ENCODE data around the gene TRPC4.

DNA sequence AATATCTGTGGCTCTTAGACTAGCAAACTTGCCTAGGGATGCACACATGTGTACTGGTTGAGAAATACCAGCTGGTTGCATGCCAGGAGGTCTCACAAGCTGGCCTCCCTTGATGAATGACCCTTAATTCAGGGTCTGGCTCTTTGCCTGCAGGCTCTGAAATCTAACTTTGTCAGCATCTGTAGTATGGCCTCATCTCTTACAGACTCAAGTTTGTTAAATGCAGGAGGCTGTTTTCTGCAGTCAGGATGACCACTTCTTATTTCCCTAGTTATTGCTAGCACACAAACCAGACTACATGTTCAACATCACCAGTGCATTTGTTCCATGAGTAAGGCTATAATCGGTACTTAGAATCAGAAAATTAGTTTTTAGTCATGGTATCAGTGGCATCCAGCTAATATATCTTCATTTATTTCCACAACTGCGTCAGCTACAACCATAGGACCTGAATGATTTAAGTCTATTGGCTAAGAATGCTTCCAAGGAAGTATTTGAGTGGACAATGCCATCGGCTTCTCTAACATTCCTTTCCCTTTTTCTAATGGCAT lies 247.7 kb downstream of the TRPC4 start:
- TF ChIP-seq RAD21 (conservative IDR thresholded peaks at IDR 0.05 in 1 of 2, IDR thresholded peaks at IDR 0.05 in 1 of 2): no peak
- TF ChIP-seq, protein P1, sequence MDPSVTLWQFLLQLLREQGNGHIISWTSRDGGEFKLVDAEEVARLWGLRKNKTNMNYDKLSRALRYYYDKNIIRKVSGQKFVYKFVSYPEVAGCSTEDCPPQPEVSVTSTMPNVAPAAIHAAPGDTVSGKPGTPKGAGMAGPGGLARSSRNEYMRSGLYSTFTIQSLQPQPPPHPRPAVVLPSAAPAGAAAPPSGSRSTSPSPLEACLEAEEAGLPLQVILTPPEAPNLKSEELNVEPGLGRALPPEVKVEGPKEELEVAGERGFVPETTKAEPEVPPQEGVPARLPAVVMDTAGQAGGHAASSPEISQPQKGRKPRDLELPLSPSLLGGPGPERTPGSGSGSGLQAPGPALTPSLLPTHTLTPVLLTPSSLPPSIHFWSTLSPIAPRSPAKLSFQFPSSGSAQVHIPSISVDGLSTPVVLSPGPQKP (IDR thresholded peaks at IDR 0.05; ENCODE audit: low read depth, low read length): no peak
- no peak for TF ChIP-seq SMC3 (IDR thresholded peaks at IDR 0.05)
- no peak for TF ChIP-seq POLR2A (IDR thresholded peaks at IDR 0.05; ENCODE audit: low read length)
- no peak for TF ChIP-seq HOXA7 (CRISPR knock-in tag; IDR thresholded peaks at IDR 0.05)
- TF ChIP-seq, protein P2, sequence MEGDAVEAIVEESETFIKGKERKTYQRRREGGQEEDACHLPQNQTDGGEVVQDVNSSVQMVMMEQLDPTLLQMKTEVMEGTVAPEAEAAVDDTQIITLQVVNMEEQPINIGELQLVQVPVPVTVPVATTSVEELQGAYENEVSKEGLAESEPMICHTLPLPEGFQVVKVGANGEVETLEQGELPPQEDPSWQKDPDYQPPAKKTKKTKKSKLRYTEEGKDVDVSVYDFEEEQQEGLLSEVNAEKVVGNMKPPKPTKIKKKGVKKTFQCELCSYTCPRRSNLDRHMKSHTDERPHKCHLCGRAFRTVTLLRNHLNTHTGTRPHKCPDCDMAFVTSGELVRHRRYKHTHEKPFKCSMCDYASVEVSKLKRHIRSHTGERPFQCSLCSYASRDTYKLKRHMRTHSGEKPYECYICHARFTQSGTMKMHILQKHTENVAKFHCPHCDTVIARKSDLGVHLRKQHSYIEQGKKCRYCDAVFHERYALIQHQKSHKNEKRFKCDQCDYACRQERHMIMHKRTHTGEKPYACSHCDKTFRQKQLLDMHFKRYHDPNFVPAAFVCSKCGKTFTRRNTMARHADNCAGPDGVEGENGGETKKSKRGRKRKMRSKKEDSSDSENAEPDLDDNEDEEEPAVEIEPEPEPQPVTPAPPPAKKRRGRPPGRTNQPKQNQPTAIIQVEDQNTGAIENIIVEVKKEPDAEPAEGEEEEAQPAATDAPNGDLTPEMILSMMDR (IDR thresholded peaks at IDR 0.05): no peak
- TF ChIP-seq RNF2 (IDR thresholded peaks at IDR 0.05; ENCODE audit: borderline replicate concordance, low read depth): no peak
- no peak for TF ChIP-seq CHD2 (IDR thresholded peaks at IDR 0.05; ENCODE audit: low read length, partially characterized antibody)
- no peak for TF ChIP-seq RFX5 (IDR thresholded peaks at IDR 0.05)
- TF ChIP-seq EP300 (IDR thresholded peaks at IDR 0.05): no peak
- no peak for TF ChIP-seq POLR2AphosphoS2 (conservative IDR thresholded peaks at IDR 0.05; ENCODE audit: low read length)
- no peak for TF ChIP-seq ZFP36 (IDR thresholded peaks at IDR 0.05; ENCODE audit: borderline replicate concordance, partially characterized antibody)

Measured in A549 (cell line).